Measurements from ENCODE around the gene LAMA4.

The LAMA4 gene

DNA sequence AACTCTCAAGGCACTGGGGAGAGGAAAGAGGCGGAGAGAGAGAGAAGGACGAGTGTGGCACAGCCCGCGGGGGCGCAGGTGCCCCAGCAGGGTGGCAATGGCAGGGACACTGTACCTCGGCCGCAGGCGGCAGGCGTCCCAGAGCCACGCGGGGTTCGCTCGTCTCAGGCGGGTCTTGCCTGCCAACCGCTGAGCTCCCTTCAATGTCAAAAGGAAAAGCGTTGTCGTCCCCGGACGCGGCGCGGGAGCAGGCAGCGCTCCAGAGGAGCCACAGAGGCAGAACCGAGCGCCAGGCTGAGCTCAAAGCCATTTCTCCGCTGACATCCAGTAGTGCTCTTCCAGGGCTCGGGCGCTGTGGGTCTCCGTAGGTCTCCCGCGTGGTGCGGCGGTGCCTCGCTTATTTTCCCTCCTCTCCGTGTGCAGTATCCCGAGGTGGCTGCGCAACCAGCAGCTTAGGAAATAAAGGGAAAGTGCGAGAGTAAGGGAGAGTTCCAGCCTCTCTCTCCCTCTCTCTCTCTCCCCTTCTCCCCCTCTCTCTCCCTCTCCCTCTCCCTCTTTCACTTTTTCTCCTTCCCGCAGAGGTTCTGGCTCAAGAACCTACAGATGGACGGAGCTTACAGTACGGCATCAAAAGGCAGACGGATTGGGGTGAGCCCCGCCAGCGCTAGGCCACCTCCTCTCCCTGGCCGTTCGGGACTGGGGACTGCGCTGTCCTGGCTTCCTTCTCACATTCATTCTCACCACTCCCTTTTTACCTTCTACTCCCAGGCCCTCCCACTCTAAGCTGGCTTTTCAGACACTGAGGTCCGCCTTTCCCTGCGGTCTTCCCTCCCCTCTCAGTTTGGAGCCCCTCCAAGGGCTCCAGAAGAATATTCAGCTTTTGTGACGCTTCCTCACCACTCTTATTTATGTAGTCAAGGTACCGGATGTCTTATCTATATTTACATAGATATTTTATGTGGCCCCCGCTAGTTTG lies at the start of gene LAMA4:
Gene LAMA4 (minus strand): TSS at position 727 of the 976 bp plus-strand sequence. CDS start 417 bp downstream, at position 310.
- peak; percentile 12 for DNase-seq

DNA sequence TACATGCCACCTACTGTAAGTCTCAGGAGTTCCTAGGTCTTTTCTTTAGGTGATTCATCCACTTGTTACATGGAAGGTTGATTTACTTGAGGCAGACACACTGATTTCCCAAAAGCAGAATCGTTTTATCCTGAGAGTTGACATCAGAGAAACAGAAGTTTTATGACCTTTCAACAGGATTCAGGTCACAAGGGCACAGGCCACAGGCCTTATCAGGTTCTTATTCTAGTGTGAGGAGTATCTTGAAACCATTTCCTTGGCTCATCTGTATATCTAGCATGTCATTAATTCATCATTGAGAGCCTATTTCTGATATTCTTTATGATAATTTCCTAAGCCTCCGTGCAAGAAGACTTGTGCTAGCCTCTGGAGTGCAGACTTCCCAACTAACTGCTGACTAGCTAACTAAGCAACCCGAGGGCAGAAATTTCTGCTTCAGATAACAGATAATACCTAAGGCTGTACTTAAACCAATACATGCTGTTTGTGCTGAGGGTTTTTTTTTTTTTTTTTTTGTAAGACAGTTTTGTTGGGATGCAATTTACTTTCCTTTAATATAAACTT lies 47.9 kb upstream of the LAMA4 start:
- DNase-seq: no peak

DNA sequence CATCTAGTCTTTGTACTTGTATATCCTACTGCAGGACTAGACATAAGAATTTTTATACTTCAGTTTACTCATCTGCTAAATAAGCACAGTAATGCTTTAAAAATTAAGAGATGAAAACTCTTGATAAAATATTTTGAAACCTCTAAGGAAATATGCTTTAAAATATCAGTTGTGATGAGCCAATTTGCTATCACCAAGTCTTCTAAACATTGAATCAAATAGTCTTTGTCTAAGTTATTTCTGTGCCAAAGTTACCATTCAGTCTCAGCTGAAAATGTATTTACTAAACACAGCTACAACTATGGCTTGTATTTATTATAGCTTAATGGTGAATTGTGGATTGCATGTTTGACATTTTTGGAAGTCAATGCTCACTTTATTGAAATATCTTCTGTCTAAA lies 46.5 kb upstream of the LAMA4 start:
- DNase-seq: no peak

GRCh38 chr6:112298816-112299281 lies 44.5 kb upstream of the LAMA4 start:
- DNase-seq: no peak

GRCh38 chr6:112298021-112298745 lies 43.8 kb upstream of the LAMA4 start:
- no peak for DNase-seq

- DNase-seq: no peak
Measured at GRCh38 chr6:112296694-112297093, 42.3 kb upstream of the LAMA4 start.

GRCh38 chr6:112296122-112296521 lies 41.8 kb upstream of the LAMA4 start:
- DNase-seq: no peak

- no peak for DNase-seq
Measured at GRCh38 chr6:112291161-112291762, 36.9 kb upstream of the LAMA4 start.

- DNase-seq: no peak
Measured at GRCh38 chr6:112289038-112289566, 34.7 kb upstream of the LAMA4 start.

GRCh38 chr6:112288475-112288874 lies 34.1 kb upstream of the LAMA4 start:
- no peak for DNase-seq

DNA sequence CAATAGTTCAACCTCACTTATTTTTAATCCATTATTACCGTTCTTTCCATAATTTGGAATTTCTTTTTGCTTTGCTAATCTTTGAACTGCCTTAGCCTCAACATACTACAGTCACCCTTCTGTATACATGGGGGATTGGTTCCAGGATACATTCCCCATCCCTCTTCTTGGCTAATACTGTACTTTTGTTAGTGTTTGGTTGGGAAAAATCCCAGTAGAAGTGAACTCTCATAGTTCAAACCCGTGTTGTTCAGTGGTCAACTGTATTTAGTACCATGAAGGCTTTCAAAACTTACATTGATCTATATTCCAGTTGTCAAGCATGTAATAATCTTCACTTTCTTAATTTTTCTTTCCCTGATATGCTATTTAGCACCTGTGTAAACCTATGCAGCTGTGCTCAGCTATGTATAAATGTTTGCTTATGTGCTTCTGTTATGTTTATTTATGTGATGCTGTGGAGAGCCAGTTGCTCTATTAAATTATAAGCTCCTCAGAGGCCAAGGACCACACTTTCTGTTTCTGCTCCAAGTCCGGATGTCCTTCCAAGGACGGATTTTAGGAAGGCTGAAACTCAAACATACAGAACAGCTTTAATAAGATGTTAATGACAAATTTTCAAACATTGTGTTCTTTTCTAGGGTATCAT lies 33.3 kb upstream of the LAMA4 start:
- DNase-seq: no peak

- no peak for DNase-seq
Measured at GRCh38 chr6:112286500-112287144, 32.3 kb upstream of the LAMA4 start.

DNA sequence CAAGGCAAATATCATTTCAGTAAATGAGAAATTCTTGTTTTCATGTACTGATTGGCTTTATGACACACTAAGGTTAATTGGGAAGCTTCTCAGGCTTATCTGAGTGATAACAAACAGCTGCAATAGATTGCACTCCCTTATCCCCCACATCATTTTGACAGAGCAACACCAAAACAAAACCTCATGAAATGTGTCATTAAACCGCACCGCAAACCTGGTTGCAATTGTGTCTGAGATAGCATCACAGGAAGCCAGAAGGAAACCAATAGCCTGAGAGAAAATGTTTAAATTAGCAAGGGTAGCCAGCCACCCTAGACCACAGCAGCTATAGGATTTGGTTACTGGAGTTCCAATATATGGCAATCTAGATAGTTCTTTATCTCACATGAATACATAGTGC lies 31.6 kb upstream of the LAMA4 start:
- DNase-seq: no peak

GRCh38 chr6:112284603-112285002 lies 30.2 kb upstream of the LAMA4 start:
- no peak for DNase-seq

DNA sequence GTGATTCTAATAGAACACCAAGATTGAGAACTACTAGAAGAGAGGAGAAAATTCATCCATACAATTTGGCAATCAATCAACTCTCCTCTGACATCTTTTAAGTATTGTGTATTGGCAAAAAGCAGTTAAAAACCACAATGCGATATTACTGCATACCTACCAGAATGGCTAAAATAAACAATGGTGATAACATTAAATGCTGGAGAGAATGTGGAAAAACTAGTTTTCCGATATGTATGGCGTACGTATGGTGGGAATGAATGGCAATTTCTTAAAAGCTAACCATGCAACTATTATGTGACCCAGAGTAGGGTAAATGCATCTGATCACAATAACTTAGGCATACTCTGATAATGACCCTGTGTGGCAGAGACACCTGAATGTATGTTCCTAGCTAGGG lies 29.3 kb upstream of the LAMA4 start:
- no peak for DNase-seq

DNA sequence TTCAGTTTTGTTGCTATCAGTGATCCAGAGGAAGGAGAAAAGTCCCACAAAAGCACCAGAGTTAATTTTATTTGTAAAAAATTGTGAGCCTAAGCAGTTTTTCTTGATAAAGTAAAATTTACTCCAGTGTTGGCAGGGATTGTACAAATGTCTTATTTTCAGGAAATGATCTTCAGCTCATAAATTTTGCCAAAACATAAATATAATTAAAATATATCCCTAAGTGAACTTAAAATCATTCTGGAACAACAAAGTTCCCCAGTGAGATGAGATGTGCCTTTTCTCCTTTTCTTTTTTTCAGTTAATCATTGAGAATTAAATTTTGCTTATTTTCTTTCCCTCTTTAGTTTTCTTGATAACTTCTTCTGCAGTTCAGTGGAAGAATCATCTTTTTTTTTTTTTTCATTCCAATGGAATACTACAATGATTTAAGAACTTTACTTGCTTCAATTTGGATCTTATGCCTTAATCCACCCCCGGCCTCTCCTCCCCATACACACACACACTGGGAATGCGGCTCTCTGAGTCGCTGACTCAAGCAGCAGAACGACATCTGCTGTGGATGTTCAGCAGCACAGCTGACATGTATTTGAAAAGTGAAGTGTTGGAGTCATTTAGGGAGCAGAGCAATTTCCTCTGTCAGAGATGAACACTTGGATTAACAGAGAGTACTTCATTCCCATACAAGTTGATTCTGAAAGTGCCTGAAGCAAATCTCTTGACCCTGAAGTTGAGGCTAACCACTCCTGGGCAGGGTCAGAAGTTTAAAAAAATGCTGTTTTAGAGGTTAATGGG lies 27.7 kb upstream of the LAMA4 start:
- DNase-seq: no peak

DNA sequence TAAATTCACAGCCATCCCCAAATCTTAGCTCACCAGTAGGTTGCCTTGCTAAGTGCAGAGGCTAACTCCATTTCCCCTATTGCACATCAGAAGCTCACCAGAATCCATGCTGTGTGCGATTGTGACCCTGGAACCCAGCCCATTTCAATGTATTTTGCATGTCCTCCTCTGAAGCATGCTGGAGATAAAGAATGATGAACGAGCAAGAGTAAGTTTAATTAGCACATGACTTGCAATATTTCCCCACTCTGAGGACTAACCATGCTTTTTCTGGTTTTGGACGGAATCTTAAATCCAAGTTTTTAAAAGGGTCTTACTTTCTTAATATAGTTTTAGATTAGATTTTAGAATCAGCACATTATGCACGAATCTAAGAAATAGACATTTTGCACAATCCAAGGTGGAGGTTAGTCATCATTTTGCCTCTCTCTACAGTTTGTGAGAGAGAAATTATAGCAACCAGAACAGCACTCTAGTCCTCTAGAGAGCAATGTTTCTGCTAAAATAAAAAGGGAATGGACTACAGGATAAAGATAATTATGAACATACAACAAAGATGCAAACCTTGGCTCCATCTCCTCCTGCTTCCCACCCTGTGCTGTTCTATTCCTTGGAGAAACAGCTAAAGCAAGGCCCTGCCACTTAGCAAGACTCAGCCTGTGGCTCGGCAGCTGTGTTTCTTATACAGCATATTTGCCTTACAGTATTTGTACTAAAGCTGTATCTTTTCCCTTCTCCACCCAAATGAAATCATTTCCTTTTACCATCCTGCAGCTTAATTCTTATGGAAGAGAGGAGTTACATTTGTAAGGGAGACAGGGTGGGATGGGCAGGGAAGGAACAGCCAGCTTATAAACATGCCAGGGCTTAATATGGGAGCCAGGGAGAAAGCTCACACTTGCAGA lies 24.9 kb upstream of the LAMA4 start:
- DNase-seq: no peak

DNA sequence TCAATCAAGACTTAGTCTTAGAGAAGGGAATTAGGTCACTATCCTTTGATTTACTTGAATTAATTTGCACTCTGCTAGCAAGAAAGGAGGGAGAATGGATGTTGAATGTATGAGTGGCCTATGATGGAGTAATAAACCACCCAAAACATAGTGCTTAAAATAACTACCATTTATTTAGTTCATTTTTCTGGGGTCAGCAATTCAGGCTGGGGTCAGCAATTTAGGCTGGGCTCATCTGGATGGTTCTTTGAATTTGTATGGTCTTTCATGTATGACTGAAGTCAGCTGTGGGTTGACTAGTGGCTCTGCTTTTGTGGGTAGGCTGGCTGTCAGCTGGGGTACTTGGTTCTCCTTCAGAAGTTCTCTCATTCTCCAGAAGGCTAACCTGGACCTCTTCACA lies 21.0 kb upstream of the LAMA4 start:
- DNase-seq: no peak

DNA sequence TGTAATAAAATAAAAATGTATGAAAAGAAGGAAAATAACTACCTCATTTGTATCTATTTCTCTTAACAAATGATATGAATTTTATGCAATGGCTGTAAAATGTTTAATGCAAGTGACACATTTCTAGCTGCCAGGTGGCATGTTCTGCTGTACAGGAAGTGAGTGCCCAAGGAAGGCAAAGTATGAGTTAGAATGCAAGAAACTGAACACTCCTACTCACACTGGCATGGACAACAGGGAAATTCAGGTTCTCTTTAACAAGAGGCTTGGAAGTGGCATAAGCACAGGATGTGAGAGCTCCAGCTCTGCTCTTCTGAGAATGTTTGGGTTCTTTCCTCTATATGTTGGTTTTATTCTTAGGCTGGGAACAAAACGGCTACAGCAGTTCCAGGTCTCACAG lies 20.4 kb upstream of the LAMA4 start:
- no peak for DNase-seq

DNA sequence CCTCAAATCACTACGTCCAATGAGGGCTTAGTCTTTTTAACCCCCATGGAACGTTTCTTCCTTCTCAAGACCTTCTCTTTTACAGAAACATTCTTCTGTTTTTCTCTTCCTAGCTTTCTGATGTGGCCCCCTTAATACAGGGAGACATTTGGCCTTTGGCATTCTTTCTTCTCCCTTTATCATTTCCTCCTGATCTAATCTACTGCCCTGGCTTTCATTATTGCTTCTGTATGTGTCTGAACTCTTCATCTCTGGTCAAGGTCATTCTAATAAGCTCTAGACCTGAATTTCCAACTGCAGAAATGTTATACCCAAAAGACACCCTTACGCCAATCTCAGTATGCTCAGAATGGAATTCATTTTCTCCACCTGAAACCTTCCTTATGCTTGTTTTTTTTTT lies 18.4 kb upstream of the LAMA4 start:
- DNase-seq: no peak
